ENCODE results near the gene ETV5.
"Not testable (repeated sequence)": the region's sequence is repeated elsewhere in the genome, so short reads cannot be mapped to it uniquely, and the experiment has no call there.

The ETV5 gene

GRCh38 chr3:186067360-186068242 is 41.3 kb downstream of the ETV5 start:
- no peak for DNase-seq (ENCODE audit: low spot score)

DNA sequence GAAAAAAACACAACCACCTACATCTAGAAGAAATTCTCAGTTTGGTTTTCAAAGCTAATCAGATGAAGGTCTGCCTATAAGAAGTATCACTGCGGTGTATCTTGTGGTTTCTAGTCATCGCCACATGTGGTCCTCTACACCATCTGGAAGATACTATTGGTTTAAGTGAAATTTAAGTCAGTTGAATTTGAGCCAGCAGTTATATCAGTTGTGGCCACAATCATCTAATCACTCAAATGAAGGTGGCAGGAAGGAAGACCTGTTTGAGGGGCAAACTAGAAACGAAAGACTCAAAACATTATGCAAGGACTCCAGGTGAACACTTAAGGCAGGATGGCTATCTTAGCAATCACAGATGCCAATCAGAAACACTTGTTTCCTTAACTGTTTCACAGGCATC is 48.7 kb downstream of the ETV5 start:
- no peak for DNase-seq (ENCODE audit: low spot score)

- no peak for DNase-seq (ENCODE audit: low spot score)
Observed at GRCh38 chr3:186059192-186059591, 49.7 kb downstream of the ETV5 start.

DNA sequence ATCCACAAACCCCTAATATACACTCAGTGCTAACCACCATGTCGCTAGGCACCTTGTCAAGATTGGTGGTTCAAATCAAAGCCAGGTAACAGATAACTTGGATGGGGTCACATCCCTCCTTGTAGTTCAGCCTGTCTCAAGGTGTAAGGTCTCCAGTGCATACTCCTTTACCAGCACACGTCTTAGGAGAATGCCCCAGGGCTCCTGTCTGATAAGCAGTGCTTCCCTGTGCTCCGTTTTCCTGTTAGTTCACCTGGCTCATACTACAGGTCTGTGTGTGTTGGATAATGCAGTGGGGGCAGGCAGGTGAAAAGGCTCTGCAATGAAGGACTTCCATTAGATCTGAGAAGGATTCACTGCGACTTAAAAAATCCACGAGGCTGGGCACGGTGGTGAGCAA is 50.7 kb downstream of the ETV5 start:
- DNase-seq (ENCODE audit: low spot score) = no peak

- no peak for DNase-seq (ENCODE audit: low spot score)
Observed at GRCh38 chr3:186057594-186057993, 51.3 kb downstream of the ETV5 start.

DNA sequence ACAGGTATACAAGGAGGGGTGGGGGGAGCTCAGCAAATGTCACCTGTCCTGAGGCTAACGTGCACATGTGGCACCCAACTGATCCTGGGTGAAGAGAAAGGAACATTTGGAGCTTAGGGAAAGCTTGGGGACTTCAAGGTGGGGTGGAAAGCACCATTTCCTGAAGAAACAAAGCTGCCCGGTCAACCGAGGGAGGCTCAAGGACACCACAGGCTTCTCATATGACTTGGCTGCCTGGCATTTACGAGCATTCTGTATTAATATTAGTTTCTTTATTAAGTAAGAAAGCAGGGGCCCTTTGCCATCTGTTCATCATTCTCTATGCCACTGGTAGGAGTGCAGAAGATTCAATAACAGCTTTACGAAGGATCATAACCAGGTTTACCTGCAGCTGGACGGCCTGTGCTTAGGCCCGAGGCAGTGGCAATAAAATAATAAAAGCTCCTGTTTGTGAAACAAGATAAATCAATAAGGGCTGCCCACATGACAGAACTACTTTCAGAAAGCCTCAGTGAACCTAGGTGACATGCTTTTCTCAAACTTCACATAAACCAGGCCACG is 54.0 kb downstream of the ETV5 start:
- no peak for DNase-seq (ENCODE audit: low spot score)

- DNase-seq (ENCODE audit: low spot score) = no peak
Observed at GRCh38 chr3:186053954-186054791, 54.7 kb downstream of the ETV5 start.

GRCh38 chr3:186052096-186052840 is 56.6 kb downstream of the ETV5 start:
- DNase-seq (ENCODE audit: low spot score) = no peak

DNA sequence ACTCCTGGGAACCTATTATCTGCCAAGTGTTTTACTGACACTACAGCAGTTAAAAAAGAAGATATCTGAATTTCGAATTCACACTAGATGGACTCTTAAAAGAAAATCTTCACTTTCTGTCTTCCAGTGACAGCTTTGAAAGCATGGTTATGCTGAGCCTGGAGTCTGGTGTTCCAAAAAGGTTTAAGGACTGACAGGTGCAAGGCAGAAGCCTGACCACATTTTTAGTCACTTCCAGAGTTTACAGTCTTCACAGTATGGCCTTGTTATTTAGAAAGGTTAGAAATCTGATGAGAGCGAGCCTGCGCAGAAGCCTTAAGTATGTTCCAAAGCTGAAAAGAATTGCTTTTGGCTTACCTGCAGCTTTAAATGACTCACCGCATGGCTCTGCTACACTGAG is 59.9 kb downstream of the ETV5 start:
- no peak for DNase-seq (ENCODE audit: low spot score)

- DNase-seq (ENCODE audit: low spot score) = no peak
Observed at GRCh38 chr3:186048119-186048518, 60.8 kb downstream of the ETV5 start.

DNA sequence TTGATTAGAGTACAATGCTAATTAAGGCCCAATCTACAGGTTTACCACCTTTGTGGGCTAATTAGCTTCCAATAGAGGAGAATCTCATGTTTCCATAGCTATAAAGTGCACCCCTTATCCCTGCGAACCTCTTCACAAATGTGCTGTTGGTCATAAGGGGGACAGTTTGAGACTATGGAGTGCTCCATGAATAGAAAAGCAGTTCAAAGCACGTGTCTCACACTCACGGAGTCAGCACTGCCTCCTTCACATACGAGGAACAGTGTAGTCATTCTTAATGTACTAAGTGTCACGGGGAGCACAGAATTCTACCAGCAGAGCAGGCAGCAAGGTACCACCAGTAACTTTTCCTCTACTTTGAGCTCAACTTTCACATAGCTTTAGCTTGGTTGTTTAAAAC is 62.1 kb downstream of the ETV5 start:
- no peak for DNase-seq (ENCODE audit: low spot score)

DNA sequence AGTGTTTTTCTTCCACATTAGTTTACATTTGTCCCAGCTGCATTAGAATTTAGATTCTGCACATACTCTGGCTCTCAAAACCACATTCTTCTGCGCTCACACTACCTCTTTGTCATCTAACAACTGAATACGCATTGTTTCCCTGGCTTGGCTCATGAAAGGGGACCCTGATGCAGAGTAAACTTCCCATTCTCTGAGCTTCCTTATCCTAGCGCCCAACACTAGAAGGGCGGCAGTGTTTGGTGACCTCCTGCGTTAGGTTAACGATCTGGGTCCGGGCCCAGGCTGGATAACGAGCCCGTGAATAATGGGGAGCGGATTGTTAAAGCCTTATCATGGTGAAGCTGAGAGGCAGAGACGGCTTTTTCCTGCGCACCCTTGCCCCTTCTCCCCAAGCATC is 63.9 kb downstream of the ETV5 start:
- DNase-seq (ENCODE audit: low spot score) = peak; percentile 65

DNA sequence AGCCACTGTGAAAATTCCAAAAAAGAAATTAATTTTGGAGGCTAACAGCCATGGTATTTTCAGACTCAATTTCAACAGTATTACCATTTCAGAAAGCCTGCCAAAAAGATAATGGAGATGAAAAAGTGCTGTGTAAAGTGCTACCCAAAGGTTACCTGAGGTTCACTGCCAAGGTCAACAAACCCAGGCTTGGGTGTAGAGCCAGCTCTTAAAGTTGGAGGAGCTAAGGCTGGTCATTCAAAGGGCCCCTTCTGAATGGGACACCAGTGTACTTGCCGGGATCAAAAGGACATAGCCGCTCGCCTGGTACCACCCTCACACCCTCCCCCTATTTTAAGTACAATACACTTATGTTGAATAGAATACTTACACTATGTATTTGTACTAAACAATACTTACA is 64.5 kb downstream of the ETV5 start:
- no peak for DNase-seq (ENCODE audit: low spot score)

DNA sequence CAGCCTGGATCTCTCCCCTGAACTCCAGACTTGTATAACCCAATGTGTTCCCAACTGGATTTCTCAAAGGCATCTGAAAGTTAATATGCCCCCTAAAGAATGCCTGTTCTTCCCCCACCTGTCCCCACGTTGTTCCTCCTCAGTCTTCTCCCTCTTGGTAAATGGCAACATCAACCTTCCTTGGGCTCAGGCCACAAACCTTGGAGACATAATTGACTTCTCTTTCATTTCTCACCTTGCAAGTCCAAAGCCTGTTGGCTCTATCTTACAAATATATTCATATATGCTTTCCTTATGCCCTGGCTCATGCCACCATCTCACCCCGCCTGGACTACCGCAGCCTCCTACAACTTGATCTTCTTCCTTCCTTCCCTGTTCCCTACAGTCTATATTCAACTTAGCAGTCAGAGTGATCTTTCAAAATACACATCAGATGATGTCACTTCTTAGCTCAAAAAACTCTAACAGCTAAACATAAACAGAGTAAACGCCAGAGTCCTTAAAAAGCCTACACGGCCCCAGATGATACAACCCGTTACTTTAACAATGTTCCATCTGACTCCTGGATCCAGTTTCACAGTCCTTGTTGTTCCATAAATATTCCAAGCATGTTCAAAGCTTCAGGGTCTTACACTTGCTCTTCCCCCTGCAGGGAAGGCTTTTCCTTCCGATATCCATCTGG is 66.2 kb downstream of the ETV5 start:
- DNase-seq (ENCODE audit: low spot score) = no peak

DNA sequence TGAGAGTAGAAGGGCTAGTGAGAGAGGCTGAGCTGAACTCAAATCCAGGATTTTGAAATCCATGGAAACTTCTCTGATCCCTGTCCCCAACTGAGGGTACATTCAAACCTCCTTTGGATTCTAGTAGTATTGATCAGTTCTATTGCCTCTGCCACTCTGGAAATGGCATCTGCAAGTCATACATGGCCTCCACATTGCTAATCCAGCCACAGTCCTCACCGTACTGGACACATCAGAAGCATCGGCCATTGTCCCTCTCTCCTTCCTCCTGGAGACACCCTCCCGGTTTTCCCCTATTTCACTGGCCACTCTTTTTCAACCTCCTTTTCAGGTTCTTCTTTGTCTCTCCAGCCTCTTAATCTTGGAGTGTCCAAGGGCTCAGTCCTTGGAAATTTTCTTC is 66.9 kb downstream of the ETV5 start:
- no peak for DNase-seq (ENCODE audit: low spot score)

DNA sequence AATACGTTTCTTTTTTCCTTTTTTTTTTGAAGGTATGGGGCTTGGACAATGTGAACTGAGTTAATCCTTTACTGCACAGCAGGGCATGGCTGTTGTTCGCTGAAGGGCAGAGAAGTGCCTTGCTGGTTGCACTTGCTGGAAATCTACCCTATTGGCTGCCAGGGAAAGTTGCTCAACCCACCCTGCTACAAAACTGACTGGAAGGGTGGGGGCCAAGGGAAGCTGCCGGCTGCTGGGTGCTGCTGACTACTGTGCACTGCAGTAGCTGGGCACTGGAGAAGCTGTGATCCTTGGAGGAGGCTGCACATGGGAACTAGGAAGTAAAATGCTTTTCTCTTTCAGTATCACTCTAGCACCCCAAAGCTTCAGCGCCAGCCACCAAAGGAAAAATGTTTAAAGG is 70.5 kb downstream of the ETV5 start:
- DNase-seq (ENCODE audit: low spot score) = no peak

GRCh38 chr3:186035277-186035676 is 73.6 kb downstream of the ETV5 start:
- no peak for DNase-seq (ENCODE audit: low spot score)

DNA sequence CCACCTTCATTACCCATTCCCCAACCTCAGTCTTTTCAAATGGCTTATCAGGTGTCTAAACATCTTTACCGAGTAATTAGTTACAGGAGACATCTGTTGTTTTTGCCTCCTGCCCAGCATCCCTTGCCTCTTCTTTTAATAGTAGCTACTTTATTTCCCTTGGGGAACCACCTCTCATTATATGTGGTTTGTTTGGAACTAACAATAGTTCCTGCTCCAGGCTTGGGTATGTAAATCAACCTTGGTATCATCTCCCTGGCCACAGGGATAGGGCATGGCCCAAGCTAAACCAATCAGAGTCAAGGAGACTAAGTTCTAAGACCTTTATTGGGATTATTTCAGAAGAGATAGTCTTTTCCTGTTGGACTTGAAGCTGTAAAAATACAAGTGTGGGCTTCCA is 76.6 kb downstream of the ETV5 start:
- no peak for DNase-seq (ENCODE audit: low spot score)

GRCh38 chr3:186025993-186026392 is 82.9 kb downstream of the ETV5 start:
- not testable (repeated sequence) for DNase-seq (ENCODE audit: low spot score)

DNA sequence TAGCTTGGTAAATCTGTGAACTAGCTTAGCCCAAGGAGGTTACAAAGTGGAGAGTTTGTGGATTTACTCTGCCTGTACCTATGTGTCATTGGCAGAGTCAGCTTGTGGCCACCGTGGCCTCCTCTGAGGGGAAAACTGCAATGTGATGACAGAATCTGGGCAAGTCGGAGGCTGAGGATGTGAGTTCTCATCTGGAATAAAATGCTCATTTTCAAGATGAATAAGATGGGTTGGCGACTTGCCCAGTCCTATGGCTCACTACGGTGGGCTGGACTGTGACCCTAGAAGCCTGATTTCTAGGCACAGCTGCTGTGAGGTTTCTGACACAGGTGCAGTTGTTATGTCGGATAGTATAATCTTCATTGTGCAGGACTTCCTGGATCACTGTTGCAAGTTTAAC is 83.7 kb downstream of the ETV5 start:
- no peak for DNase-seq (ENCODE audit: low spot score)

DNA sequence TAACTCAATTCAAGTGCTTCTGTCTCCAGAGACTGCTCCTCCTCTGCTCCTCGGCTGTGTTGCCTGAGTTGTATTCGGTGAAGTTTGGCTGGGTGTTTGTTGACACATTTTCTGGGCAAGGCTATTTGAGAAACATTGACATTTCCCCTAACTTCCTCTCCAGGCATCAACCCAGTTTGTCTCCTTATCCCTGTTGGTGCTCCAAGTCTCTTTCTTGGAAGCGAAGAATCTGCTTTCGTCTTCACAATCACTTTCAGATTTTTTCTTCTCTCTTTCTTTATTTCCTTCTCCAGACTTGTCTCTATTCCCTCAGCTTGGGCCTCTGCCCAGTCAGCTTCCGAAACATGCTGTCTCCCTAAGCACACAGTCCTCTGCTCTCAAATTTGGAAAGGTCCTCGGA is 84.7 kb downstream of the ETV5 start:
- DNase-seq (ENCODE audit: low spot score) = no peak

DNA sequence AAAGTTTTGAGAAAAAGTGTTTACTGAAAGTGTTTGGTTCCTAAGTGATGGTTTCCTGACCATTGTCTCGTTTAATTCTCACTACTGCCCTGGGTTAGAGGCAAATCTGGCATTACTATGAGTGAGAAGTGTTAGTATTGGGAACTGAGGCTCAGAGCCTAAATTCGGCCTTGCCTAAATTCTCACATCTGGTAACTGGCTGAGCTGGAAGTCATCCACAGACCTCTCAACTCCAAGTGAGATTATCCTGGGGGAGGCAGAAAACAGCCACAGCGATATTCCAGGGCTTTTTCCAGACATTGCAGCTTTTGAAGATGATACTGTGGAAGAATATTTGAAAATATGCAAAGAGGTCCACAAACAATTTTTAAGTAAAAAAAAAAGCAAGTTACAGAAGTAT is 86.0 kb downstream of the ETV5 start:
- no peak for DNase-seq (ENCODE audit: low spot score)

Measured in ecto neural progenitor cell (in vitro differentiated cells).